GM21423 (cell line): ENCODE data around the gene PLA2G2E.

Experiments used
- ATAC-seq: cut with Tn5 transposase; IDR thresholded peaks from one replicate; pipeline ENCODE4 v1.9.1; 2021; ENCODE audit warnings: mild to moderate bottlenecking, moderate library complexity; ENCODE audit not compliant: unreplicated experiment

Gene PLA2G2E, protein sequence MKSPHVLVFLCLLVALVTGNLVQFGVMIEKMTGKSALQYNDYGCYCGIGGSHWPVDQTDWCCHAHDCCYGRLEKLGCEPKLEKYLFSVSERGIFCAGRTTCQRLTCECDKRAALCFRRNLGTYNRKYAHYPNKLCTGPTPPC

DNA sequence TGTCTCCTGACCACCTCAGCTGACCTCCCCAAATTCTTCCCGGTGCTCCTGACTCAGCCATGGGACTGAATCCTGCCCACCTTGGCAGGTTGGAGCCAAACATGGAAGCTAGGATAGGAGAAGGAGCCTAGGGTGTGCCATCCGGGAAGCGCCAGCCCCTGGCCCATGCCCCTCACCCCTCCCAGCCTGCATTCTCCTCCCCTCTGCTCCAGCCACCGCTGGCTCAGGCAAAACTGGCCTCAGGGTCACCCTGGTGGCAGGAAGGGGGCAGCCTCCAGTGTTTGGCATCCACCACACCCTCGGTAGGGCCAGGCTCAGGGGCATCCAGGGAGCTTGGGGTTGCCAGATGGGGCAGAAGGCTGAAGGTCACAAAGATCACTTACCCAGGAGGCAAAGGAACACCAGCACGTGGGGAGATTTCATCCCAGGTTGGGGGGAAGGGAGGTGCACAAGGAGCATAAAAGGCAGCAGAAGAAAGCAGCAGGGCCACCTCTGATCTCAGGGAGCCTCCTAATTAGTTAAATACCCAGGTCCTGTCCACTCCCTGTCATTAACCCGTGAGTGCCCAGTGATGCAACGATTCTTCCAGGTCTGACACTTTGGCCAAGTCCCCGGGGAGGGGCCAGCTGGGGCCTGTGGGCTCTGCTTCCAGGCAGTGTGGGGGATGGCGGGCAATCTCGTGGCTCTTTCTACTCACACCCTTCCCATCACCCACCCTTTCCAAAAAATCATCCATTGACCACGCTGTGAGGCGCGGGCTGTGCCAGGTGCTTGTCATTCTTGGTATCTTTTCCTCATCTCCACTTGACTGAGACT lies at the start of gene PLA2G2E:
TSS of gene PLA2G2E (minus strand) at position 481 of the 816 bp plus-strand sequence. CDS start at position 423, 58 bp downstream.
- no peak for ATAC-seq

DNA sequence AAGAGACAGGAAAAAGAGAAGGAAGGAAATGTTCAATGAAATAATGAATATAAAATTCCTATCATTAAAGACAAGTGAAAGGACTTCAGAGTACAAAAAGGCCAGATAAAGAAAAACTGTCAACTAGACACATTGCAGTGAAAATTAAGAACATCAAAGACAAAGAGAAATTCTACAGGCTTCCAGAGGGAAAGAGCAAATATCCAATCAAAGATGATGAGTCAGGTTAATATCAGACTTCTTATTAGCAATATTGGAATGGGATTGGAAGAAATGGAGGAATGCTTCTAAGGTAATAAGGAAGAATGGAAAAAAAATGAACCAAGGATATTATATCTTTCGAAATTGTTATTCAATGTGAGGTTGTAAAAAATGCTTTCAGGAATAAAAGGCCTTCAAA lies 48.2 kb upstream of the PLA2G2E start:
- no peak for ATAC-seq

GRCh38 chr1:19969898-19970660 lies 46.7 kb upstream of the PLA2G2E start:
- no peak for ATAC-seq

- no peak for ATAC-seq
Measured at GRCh38 chr1:19967808-19968207, 44.4 kb upstream of the PLA2G2E start.

- ATAC-seq = no peak
Measured at GRCh38 chr1:19964542-19964941, 41.1 kb upstream of the PLA2G2E start.

GRCh38 chr1:19963636-19964035 lies 40.2 kb upstream of the PLA2G2E start:
- ATAC-seq = no peak

- no peak for ATAC-seq
Measured at GRCh38 chr1:19960591-19960990, 37.2 kb upstream of the PLA2G2E start.

DNA sequence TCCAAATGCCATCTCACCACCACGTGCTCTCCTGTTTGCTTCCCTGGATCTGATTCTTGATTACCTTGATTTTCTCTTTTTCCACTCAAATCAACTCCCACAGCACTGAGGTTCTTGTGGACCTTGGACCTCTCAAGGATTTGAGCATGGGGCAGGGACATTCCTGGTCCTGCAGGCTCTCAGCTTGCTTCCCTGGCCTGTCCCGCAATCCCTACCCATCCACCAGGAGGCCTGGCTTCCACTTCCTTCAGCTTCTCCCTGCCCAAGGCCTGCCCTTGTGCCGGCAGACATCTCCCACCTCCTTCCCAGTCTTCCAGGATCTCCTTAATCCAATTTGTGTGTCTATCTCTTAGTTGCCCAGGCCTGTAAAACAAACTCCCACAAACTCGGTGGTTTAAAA lies 34.4 kb upstream of the PLA2G2E start:
- no peak for ATAC-seq

DNA sequence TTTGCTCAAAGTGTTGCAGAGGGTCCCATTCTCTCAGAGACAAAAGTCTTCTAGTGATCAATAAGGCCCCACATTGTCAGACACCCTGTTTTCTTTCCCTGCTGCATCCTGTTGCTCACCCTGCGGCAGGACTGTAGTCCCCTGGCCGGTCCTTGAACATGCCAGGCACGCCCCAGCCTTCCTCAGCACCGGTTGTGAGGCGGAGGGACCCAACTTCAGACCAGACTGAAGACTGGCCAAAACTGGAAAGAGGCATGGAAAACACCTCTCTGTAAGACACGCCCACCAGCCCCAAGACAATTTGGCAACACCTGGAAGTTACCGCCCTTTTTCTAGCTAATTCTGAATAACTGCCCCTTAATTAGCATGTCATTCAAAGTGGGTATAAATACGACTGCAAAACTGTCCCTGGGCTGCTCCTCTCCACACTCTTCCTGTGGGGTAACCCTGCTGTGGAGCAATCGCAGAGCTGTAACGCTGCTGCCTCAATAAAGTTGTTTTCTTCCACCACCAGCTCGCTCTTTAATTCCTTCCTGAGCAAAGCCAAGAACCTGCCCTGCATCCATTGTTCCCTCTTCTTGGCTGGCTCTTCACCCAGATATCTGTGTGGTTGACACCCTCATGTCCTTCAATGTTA lies 32.2 kb upstream of the PLA2G2E start:
- ATAC-seq = no peak

DNA sequence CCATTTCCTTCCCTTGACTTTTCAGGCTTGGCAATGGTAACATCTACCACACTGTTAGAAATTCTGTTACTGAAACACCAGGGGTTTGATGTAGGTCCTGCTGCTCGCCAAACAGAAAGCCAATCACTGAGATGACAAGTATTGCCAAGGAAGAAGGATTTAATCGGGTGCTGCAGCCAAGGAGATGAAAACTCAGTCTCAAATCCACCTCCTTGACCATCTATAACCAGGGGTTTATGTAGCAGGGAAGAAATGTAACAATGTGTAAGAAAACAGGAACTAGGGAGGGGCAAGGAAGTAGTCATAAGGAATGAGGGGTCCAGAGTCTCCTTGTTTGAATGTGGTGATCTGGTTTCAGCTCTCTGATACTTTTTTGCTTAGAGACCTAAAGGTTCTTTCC lies 30.6 kb upstream of the PLA2G2E start:
- ATAC-seq = no peak

DNA sequence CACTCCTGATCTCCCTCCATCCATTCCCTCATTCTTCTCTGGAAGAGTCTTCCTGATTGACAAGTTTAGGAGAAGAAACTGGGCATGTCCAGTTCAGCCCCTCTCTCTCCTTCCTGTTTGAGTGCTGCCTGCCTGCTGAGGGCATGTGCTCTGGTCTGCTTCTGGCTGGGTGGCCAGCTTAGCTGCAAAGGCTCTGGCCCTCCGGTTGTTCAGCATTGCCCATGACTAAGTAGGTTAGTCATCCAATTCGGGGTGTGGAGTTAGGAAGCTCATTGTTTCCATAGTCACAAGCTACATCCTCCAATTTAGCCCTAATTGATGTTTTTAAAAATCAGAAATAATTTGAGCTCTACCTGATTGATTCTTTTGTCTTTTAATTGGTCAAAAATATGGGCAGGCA lies 25.6 kb upstream of the PLA2G2E start:
- no peak for ATAC-seq

- ATAC-seq = no peak
Measured at GRCh38 chr1:19946971-19947370, 23.6 kb upstream of the PLA2G2E start.

- ATAC-seq = no peak
Measured at GRCh38 chr1:19946331-19946751, 22.9 kb upstream of the PLA2G2E start.

DNA sequence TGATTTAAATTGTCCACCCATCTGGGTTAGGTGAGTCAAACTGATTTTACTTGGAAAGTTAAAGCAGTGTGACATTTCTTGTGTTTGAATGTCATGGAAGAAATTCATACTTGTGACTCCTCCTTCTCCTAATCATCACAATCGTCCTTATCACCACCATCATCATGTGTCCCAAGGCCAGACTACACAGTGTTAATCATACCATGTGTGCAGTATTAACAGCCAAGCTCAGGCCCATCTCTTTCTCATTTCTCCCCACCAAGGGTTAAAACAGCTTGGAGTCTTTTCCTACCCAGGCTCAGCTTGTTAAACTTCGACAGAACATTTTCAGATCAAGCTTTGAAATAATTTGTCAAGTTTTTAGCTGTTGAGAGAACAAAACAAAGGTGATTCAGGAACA lies 22.5 kb upstream of the PLA2G2E start:
- no peak for ATAC-seq

DNA sequence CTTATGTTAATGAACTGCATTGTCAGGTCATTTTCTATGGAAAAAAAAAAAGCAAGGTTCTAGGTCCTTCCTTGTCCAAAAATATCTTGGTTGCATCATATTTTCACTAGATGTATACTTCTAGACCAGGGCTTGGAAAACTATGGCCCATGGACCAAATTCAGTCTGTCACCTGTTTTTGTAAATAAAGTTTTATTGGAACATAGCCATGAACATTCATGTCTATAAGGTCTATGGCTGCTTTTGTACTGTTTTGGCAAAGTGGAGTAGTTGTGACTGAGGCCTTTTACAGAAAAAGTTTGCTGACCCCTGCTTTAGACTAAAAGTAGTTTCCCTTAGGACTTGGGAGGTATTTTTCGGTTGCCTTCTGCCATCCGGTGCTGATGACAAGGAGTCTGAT lies 19.2 kb upstream of the PLA2G2E start:
- no peak for ATAC-seq

- ATAC-seq = no peak
Measured at GRCh38 chr1:19942088-19942487, 18.7 kb upstream of the PLA2G2E start.

DNA sequence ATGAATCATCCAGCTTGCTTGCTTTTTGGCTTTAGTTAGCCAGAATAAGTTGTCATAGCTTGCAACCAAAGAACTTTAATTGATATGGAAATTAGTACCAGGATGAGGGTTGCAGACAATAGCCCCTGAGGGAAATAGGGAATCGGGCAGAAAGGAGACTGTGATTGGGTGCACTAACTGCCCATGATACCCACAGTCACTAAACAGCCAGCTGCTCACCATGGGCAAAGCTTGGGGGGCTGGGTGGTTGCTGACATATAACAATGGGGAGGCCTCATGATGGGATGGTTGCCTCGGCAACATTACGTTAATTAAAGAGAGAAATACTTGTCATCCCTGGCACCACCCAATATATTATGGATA lies 17.8 kb upstream of the PLA2G2E start:
- ATAC-seq = no peak

- ATAC-seq = no peak
Measured at GRCh38 chr1:19940486-19941205, 17.2 kb upstream of the PLA2G2E start.

DNA sequence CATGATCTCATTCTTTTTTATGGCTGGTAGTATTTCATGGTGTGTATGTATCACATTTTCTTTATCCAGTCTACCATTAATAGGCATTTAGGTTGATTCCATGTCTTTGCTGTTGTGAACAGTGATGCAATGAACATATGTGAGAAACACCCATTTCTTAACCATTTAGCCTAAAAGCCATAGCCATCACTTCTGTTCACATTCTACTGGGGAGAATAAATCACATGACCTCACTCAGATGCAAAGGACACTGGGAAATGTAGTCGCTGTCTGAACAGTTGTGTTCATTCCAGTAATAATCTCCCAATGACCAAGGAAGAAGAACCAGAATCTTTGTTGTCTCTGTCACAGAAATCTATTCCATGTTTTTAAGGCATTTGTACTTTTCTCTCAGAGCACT lies 15.1 kb upstream of the PLA2G2E start:
- no peak for ATAC-seq

- ATAC-seq = no peak
Measured at GRCh38 chr1:19936061-19936750, 12.8 kb upstream of the PLA2G2E start.
